ENCODE data around the gene VEGFA. TPM values are rescaled to one million over a fixed set of nuclear protein-coding genes. Genes with fewer than 3 reads are reported as not detected.
A peak's percentile ranks its signal among the peaks of the same experiment; 100 is the strongest.

The VEGFA gene
- total RNA-seq, 1 experiment from 2014 or later = 407 TPM

GRCh38 chr6:43830775-43831174 lies 60.8 kb downstream of the VEGFA start:
- H3K9me3 Mint-ChIP-seq (ENCODE audit: low read depth, unreplicated experiment) = no peaks in the 10 kb centered on the region
- peaks cover 61% of the 10 kb centered on the region for H3K4me1 Mint-ChIP-seq (ENCODE audit: low read depth, unreplicated experiment)
- DNase-seq = no peak
- H3K4me3 Mint-ChIP-seq (ENCODE audit: low read depth, unreplicated experiment) = no peak overlapping the region
- H3K36me3 Mint-ChIP-seq (ENCODE audit: insufficient read depth, unreplicated experiment) = no peaks in the 10 kb centered on the region
- intact Hi-C loops (cut with micrococcal nuclease; ENCODE audit: unreplicated experiment) = no loop called here
- H3K27ac Mint-ChIP-seq (ENCODE audit: unreplicated experiment) = no peak overlapping the region
- no TSS peak for BruUV-seq (replicated peaks)
- H3K27me3 Mint-ChIP-seq (ENCODE audit: unreplicated experiment) = no peaks in the 10 kb centered on the region
- CTCF ChIA-PET = interaction anchor here (0.9 kb wide), 1 partner anchor 25 kb away, joined by 4 read pairs; no protein-coding TSS in a partner anchor
- no peak for TF ChIP-seq CTCF (IDR thresholded peaks at IDR 0.05; ENCODE audit: unreplicated experiment)

GRCh38 chr6:43831191-43831590 lies 61.2 kb downstream of the VEGFA start:
- Mint-ChIP-seq H3K27ac (ENCODE audit: unreplicated experiment) (no peak overlapping the region), H3K9me3 (ENCODE audit: low read depth, unreplicated experiment) (no peaks in the 10 kb centered on the region)
- no TSS peak for BruUV-seq (replicated peaks)

GRCh38 chr6:43833223-43833995 lies 63.4 kb downstream of the VEGFA start:
- no TSS peak for BruUV-seq (replicated peaks)
- TF ChIP-seq CTCF (IDR thresholded peaks at IDR 0.05; ENCODE audit: unreplicated experiment) = no peak
- Mint-ChIP-seq H3K9me3 (ENCODE audit: low read depth, unreplicated experiment) (no peaks in the 10 kb centered on the region), H3K4me1 (ENCODE audit: low read depth, unreplicated experiment) (peaks cover 79% of the 10 kb centered on the region), H3K4me3 (ENCODE audit: low read depth, unreplicated experiment) (no peak overlapping the region), H3K27ac (ENCODE audit: unreplicated experiment) (no peak overlapping the region), H3K36me3 (ENCODE audit: insufficient read depth, unreplicated experiment) (peaks cover 5% of the 10 kb centered on the region), H3K27me3 (ENCODE audit: unreplicated experiment) (no peaks in the 10 kb centered on the region)
- DNase-seq = peak; percentile 80
- CTCF ChIA-PET = interaction anchor here (0.9 to 1.5 kb wide), 9 partner anchors 14 to 239 kb away, joined by 3 to 7 read pairs (median 3); partner anchors contain the start of gene VEGFA
- intact Hi-C loops (cut with micrococcal nuclease; ENCODE audit: unreplicated experiment) = no loop called here

More at GRCh38 chr6:43831191-43831590, 61.2 kb downstream of the VEGFA start:
- TF ChIP-seq CTCF (IDR thresholded peaks at IDR 0.05; ENCODE audit: unreplicated experiment) = no peak
- CTCF ChIA-PET = interaction anchor here (0.9 kb wide), 1 partner anchor 25 kb away, joined by 4 read pairs; no protein-coding TSS in a partner anchor
- H3K27me3 Mint-ChIP-seq (ENCODE audit: unreplicated experiment) = no peaks in the 10 kb centered on the region
- intact Hi-C loops (cut with micrococcal nuclease; ENCODE audit: unreplicated experiment) = no loop called here
- H3K36me3 Mint-ChIP-seq (ENCODE audit: insufficient read depth, unreplicated experiment) = no peaks in the 10 kb centered on the region
- DNase-seq = no peak
- peaks cover 64% of the 10 kb centered on the region for H3K4me1 Mint-ChIP-seq (ENCODE audit: low read depth, unreplicated experiment)
- H3K4me3 Mint-ChIP-seq (ENCODE audit: low read depth, unreplicated experiment) = no peak overlapping the region

GRCh38 chr6:43833996-43834390 lies 64.0 kb downstream of the VEGFA start:
- H3K27ac Mint-ChIP-seq (ENCODE audit: unreplicated experiment) = no peak overlapping the region
- CTCF ChIA-PET = interaction anchor here (0.9 to 1.5 kb wide), 7 partner anchors 15 to 109 kb away, joined by 3 to 7 read pairs (median 4); partner anchors contain the start of gene VEGFA
- no TSS peak for BruUV-seq (replicated peaks)

More at GRCh38 chr6:43833996-43834390, 64.0 kb downstream of the VEGFA start:
- no peak for DNase-seq
- intact Hi-C loops (cut with micrococcal nuclease; ENCODE audit: unreplicated experiment) = no loop called here
- no peak overlapping the region for H3K4me3 Mint-ChIP-seq (ENCODE audit: low read depth, unreplicated experiment)
- TF ChIP-seq CTCF (IDR thresholded peaks at IDR 0.05; ENCODE audit: unreplicated experiment) = no peak
- peaks cover 85% of the 10 kb centered on the region for H3K4me1 Mint-ChIP-seq (ENCODE audit: low read depth, unreplicated experiment)
- no peaks in the 10 kb centered on the region for H3K9me3 Mint-ChIP-seq (ENCODE audit: low read depth, unreplicated experiment)
- H3K36me3 Mint-ChIP-seq (ENCODE audit: insufficient read depth, unreplicated experiment) = peaks cover 7% of the 10 kb centered on the region
- H3K27me3 Mint-ChIP-seq (ENCODE audit: unreplicated experiment) = no peaks in the 10 kb centered on the region
